NCI-H128 (cell line): ENCODE data around the gene SH3GLB2.
"Not testable (repeated sequence)": the region's sequence is repeated elsewhere in the genome, so short reads cannot be mapped to it uniquely, and the experiment has no call there.

Source experiments
- DNase-seq: peaks from one replicate; lab custom pipeline; 2025; ENCODE audit not compliant: unreplicated experiment; lab: John Stamatoyannopoulos, UW

Gene SH3GLB2

DNA sequence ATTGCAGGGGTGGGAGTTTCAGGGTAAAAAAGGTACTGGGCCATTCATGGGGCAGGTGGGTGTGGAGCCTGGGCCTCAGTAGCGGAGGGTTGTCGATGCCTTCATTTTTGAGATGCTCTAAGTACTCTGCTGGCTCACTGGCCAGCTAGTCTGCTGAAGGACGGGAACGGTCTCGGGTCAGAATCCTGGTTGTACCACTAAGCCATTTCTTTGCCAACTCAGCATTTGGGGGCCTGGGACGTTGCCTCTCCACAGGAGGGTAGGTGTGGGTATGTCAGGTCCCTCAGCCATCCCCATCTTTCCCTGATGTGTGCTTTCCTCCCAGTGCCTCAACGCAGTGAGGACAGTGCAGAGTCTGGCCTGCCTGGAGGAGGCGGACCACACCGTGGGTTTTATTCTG, 25.1 kb downstream of the SH3GLB2 start:
- no peak for DNase-seq

DNA sequence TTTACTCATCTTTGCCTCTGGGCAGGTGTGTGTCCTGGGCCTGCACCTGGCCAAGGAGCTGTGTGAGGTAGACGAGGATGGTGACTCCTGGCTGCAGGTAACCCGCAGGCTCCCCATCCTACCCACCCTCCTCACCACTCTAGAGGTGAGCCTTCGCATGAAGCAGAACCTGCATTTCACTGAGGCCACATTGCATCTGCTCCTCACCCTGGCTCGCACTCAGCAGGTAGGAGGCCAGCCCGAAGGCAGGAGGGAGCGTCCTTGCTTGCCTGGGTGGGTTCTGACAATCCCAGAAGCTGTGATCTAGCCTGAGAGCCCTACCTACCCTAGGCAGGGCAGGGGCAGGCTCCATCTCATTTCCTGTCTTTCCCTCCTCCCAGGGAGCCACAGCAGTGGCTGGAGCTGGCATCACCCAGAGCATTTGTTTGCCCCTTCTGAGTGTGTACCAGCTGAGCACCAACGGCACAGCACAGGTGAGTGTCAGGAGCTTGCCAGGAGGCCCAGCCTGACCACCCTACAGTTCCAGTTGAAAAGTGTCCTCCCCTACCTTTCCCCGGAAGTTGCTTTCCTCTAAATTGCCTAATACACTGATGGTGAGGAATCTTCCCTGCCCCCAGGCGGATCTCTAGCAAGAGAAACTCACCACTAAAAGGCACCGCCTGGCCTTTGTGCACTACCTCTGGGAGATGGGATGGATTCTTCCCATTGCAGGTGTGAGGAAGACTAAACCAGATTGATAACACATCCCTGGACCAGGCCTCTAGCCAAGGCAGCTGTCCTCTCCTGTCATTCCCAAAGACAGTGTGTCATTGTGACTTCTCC, 26.4 kb downstream of the SH3GLB2 start:
- no peak for DNase-seq

DNA sequence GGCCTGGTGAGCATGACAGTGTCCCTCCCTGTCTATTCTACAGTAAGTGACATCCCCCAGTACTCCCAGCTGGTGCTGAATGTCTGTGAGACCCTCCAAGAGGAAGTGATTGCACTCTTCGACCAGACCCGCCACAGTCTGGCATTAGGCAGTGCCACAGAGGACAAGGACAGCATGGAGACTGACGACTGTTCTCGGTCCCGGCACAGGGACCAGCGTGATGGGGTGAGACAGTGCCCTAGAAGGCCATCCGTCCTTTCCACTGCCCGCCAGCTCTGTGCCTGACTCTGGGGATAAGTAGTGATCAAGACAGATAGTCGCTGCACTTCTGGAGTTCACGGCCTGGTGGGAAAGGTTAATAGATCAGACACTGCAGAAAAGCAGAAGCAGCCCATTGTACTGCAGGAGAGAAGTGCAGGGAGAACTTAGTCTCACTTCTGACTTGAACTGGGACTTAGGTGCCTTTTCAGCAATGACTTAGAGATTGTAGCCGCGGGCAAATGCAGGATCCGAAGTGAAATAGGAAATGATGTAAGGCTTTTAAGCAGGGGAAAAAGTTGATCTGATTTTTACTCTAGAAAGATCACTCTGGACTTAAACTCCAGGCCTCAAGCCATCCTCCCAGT, 28.4 kb downstream of the SH3GLB2 start:
- no peak for DNase-seq

DNA sequence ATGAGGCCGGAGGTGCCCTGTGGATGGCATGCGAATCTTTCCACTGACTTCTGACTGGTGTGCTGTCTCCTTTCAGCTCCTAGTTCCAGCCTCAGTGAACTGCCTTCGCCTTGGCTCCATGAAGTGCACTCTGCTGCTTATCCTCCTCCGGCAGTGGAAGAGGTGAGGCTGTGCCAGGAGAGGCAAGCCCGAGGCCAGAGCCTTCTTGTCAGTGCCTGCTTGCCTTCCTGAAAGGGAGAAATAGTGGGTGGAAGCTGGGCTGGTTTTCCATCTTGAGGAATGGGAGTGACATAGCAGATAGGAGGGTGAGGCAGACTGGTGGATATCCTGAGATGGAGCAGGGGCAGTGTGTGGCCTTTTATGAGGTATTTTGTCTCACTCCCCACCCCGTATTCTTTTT, 29.7 kb downstream of the SH3GLB2 start:
- no peak for DNase-seq

DNA sequence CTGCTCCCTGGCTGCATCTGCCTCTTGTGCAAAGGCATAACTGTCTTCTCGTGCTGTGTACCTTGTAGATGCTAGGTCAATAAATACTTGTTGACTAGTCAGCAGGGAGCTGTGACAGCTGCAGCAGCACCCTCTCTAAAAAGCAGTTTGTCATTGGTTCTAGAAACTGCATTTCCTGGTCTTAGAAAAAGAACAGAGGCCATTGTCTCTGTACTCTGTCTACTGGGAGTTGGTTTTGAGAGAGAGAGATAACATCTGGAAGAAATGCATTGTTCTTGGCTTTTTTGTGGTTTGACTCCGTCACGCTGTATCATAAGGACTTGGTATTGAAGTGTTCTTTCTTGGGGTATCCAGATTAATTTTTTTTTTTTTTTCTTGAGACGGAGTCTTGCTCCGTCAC, 32.3 kb downstream of the SH3GLB2 start:
- DNase-seq, result no peak

DNA sequence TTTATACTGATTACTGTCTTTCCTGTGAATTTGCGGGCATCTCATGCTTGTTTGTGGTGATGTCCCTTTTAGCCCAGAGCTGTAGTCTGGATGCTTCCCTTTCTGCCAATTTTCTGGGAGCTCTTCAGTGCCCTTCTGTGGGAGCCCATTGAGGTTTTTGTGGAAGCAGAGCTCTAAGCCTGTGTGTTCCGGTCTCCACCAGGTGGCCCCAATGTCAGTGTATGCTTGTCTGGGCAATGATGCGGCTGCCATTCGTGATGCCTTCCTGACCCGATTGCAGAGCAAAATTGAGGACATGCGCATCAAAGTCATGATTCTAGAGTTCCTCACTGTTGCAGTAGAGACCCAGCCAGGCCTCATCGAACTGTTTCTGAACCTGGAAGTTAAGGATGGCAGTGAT, 35.1 kb downstream of the SH3GLB2 start:
- no peak for DNase-seq

DNA sequence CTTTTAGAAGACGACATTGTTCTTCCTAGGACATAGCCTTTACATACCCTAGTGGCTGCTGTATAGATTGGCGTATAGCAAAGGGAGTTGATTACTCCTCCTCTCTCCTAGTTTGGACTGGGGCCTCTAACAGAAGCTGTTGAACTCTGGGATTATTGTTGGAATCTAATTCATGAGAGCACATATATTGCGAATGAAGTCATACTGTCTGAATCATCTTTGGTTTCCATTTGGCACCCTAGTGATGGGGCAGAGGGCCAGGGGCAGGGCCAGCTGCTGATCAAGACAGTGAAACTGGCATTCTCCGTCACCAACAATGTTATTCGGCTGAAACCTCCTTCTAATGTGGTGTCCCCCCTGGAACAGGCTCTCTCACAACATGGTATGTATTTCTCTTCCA, 40.3 kb downstream of the SH3GLB2 start:
- DNase-seq, result no peak

DNA sequence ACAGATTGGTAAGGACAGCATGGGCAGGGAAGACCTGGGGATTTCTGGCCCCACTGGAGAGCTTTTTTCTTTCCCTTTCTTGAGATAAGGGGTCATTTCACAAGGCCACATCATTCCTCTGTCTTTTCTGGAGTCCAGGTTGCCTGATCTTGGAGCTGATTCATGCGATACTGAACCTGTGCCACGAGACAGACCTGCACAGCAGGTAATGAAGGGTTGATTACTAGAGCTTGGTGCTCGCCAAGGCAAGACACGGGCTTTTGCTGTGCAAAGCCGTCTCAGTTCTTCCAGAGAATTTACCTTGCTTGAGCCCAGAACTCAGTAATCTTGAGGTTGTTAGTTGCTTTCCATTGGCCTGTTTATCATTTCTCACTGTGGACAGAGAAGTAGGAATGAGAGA, 41.5 kb downstream of the SH3GLB2 start:
- DNase-seq, result no peak

DNA sequence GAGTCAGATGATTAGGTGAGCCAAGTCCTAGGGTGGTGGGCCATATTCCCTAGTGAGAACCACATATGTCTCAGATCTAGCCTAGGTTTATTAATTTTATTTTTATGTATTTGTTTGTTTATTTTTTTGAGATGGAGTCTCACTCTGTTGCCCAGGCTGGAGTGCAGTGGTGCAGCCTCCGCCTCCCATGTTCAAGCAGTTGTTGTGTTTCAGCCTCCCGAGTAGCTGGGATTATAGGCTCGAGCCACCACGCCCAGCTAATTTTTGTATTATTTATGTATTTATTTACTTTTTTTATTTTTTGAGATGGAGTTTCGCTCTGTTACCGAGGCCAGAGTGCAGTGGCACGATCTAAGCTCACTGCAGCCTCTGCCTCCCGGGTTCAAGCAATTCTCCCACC, 44.6 kb downstream of the SH3GLB2 start:
- no peak for DNase-seq

DNA sequence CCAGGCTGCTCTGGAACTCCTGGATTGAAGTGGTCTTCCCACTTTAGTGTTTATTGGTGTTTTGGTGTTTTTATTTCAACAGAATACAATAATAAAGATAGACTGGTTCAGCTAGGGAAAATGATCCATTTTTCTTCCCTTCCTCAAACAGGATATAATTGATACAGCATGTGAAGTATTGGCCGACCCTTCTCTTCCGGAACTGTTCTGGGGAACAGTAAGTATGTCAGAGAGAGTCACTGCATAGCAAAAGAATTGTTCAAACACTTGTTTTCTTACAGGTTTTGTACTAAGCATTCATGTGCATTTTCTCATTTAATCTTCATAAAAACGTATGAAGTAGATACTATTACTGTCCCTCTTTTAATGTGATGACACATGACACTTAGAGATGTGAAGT, 49.0 kb downstream of the SH3GLB2 start:
- no peak for DNase-seq

DNA sequence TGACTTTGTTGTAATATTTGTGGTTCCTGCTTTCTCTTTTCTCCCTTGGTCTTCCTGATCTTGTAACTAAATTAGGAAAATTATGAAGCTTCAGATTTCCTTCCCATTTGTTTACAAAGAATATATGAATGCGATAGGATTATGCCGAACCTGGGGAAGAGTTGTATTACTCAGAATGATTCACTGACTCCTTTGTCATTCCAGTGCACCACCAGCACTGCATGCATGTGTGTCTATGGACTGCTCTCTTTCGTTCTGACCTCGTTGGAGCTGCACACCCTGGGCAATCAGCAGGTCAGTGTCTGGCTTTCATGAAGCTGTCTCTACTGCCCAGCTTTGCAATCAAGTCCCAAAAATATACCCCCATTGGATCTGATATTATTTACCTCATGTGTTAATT, 55.2 kb downstream of the SH3GLB2 start:
- DNase-seq, result no peak

DNA sequence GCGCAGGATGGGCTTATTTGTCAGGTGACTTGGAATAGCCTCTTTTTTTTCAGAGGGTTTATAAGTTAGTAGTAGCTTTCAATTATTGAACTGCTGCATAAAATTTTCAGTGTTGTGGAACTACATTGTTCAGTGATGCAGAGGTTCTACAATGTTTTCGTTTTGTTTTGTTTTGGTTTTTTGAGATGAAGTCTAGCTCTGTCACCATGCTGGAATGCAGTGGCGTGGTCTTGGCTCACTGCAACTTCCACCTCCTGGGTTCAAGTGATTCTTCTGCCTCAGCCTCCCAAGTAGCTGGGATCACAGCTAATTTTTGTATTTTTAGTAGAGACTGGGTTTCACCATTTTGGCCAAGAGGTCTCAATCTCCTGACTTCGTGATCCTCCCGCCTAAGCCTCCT, 58.6 kb downstream of the SH3GLB2 start:
- DNase-seq, result no peak

DNA sequence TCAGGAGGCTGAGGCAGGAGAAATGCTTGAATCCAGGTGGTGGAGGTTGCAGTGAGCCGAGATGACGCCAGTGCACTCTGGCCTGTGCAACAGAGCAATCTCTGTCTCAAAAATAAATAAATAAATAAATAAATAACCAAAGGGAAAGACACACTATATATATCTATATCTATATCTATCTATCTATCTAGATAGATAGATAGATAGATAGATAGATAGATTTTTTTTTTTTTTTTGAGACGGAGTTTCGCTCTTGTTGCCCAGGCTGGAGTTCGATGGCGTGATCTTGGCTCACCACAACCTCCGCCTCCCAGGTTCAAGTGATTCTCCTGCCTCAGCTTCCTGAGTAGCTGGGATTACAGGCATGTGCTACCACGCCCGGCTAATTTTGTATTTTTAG, 66.7 kb downstream of the SH3GLB2 start:
- not testable (repeated sequence) for DNase-seq
